Spleen (tissue), 11 donors: ENCODE data around the gene PPP1R14B. TPM values are rescaled to one million over a fixed set of nuclear protein-coding genes. Genes with fewer than 3 reads are reported as not detected.

Experiments used
- DNase-seq: peaks from one replicate; pipeline ENCODE4 v3.0.0-alpha.2; 2020
- H3K27ac ChIP-seq, 8 donors: fragments of 200-600 bp; sonication (generic) in 7 of 8; 1 replicate in 4 of 8; 2 replicates in 4 of 8; pipeline versions ENCODE4 v1.5.0 to v1.8.0; 2016 to 2021; ENCODE audit warnings: inconsistent platforms in 4 of 8, mild to moderate bottlenecking in 4 of 8, moderate library complexity in 1 of 8
- H3K27me3 ChIP-seq, 7 donors: fragments of 200-600 bp; sonication (generic) in 6 of 7; replicated peaks in 1 of 7; 1 replicate in 4 of 7; 2 replicates in 3 of 7; pipeline versions ENCODE4 v1.5.0 to v1.8.0; 2016 to 2021; ENCODE audit warnings: inconsistent platforms in 3 of 7, mild to moderate bottlenecking in 1 of 7
- H3K36me3 ChIP-seq, 6 donors: fragments of 200-600 bp; sonication (generic) in 5 of 6; 1 replicate in 4 of 6; 2 replicates in 2 of 6; pipeline versions ENCODE4 v1.5.0 to v1.8.0; 2016 to 2021; ENCODE audit warnings: inconsistent platforms in 2 of 6
- H3K4me1 ChIP-seq, 6 donors: fragments of 200-600 bp; sonication (generic) in 5 of 6; 1 replicate in 3 of 6; 2 replicates in 3 of 6; pipeline versions ENCODE4 v1.5.0 to v1.8.0; 2016 to 2021; ENCODE audit warnings: inconsistent platforms in 3 of 6
- H3K4me3 ChIP-seq, 8 donors: fragments of 200-600 bp; sonication (generic) in 7 of 8; 1 replicate in 4 of 8; 2 replicates in 4 of 8; pipeline versions ENCODE4 v1.5.0 to v1.8.0; 2016 to 2021; ENCODE audit warnings: inconsistent platforms in 4 of 8, mild to moderate bottlenecking in 4 of 8, moderate library complexity in 2 of 8
- H3K9me3 ChIP-seq, 8 donors: fragments of 200-600 bp; sonication (generic) in 7 of 8; 1 replicate in 4 of 8; 2 replicates in 4 of 8; pipeline versions ENCODE4 v1.5.0 to v1.8.0; 2016 to 2021; ENCODE audit warnings: inconsistent platforms in 4 of 8
- POLR2A ChIP-seq, 3 donors: fragments of 450-650 bp; IDR thresholded peaks; one replicate each; pipeline ENCODE4 v1.5.1; 2017; ENCODE audit warnings: antibody characterized with exemption in 3 of 3, mild to moderate bottlenecking in 1 of 3
- POLR2AphosphoS5 ChIP-seq, 3 donors: sonication (generic); formaldehyde crosslinking; IDR thresholded peaks; one replicate each; pipeline ENCODE4 v1.5.1; 2017; ENCODE audit warnings: antibody characterized with exemption in 3 of 3
- WGBS, 5 donors: extraction: QIAGEN DNeasy Blood & Tissue Kit in 3 of 5; methylation state at CpG; one replicate each; pipeline versions ENCODE4 v1.1.5 to v1.1.7; 2013 to 2018; 5-methylcytosine and 5-hydroxymethylcytosine counted together
- intact Hi-C: fragments of 100-400 bp; cut with DNase I; formaldehyde crosslinking; loops from one replicate; pipeline ENCODE4 v1.15.0; 2023; ENCODE audit warnings: low total_unique reads
- polyA plus RNA-seq, 3 donors: library from polyadenylated mRNA; stranded (reverse); fragments of 200-250 nt; gene quantifications; one replicate each; pipeline ENCODE4 v1.2.1, GENCODE V29; 2013
- total RNA-seq, 7 donors: library from RNA; depleted of rRNA in 3 of 7; stranded (reverse); fragments of >200 nt in 3 of 7; fragmentation: NEBNext Ultra II Directional in 4 of 7; extraction: Animal tissue kit (Norgen Biotek cat#: 25700) in 4 of 7; gene quantifications; one replicate each; pipeline versions ENCODE4 v1.1.0 to v1.2.1, GENCODE V29; 2016 to 2021
- TF ChIP-seq, protein P1 (sequence below), 11 experiments: fragments of 200-600 bp in 7 of 11; fragments of 450-650 bp in 4 of 11; sonication (generic) in 4 of 11; IDR thresholded peaks in 8 of 11; conservative IDR thresholded peaks in 3 of 11; 1 replicate in 7 of 11; 2 replicates in 4 of 11; pipeline versions ENCODE4 v1.4.0 to v1.8.0; 2016 to 2021; ENCODE audit warnings: antibody characterized with exemption in 11 of 11, inconsistent platforms in 4 of 11, mild to moderate bottlenecking in 1 of 11
- donor health status: healthy with polysubstance abuse.
- donor health status: DM: no; HTN: no; CAD: no; lungs with moderate emphysema.
- donor health status: DM: no; HTN: no; CAD: no.
- donor health status: Bipolar disorder and iron deficiency.
- donor health status: healthy.
- donor health status: DM: no; HTN: no; CAD: no.
- donor health status: DM: yes; HTN: yes; CAD: no.

PPP1R14B gene
- total and polyA plus RNA-seq, 10 donors, result 47.6 to 190 (median 83.6) TPM

DNA sequence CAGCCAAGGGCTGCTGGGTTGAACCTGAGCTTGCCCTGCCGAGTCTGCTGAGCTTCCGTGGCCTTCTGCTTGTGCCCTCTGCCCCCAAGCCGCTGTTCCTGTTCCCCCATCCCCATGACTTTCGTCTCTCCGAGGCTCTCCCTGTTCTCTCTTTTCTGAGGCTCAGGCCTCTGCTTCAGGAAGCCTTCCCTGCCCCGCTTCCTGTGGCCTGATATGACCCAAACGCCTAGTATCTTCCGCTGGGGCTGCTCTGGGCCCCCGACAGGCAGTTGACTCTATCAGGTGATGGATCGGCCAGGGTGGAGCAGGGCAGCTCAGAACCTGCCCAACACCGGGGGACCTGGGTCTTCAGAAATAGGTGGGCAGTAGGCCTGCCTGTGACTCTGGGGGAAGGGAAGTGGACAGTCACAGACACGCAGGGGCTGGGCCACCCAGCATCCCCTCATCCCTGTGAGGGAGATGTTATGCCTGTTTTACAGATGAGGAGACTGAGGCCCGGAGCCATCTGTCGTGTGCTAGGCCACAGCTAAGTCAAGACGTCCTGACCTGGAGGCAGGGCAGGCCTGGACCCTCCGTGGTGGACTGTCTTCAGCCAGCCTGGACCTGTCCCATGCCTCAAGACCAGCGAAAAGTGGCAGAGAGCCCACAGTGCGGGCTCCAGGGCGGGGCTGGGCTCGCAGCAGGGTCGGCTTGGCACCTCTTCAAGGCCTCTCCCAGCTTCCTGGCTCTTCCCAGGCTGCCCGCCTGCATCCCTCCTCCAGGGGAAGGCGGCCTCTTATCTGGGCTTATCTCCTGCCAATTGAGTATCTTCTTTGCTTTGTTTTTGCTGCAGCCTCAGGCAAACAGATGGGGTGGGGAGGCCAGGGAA, 21.5 kb upstream of the PPP1R14B start:
- Histone ChIP-seq H3K27ac (peak overlapping the region; percentile 80 to 100 (median 98)), H3K4me1 (peaks cover 27 to 56% (median 39%) of the 10 kb centered on the region in 6 donors), H3K27me3 (no peaks in the 10 kb centered on the region), H3K36me3 (peaks cover 0 to 44% (median 23%) of the 10 kb centered on the region in 6 donors), H3K9me3 (no peaks in the 10 kb centered on the region), H3K4me3 (peak overlapping the region; percentile 61 to 99 (median 90))
- TF ChIP-seq POLR2A (IDR thresholded peaks at IDR 0.05) (no peak), POLR2AphosphoS5 (IDR thresholded peaks at IDR 0.05) (peak; percentile 38 to 69 (median 65))
- TF ChIP-seq, protein P1, sequence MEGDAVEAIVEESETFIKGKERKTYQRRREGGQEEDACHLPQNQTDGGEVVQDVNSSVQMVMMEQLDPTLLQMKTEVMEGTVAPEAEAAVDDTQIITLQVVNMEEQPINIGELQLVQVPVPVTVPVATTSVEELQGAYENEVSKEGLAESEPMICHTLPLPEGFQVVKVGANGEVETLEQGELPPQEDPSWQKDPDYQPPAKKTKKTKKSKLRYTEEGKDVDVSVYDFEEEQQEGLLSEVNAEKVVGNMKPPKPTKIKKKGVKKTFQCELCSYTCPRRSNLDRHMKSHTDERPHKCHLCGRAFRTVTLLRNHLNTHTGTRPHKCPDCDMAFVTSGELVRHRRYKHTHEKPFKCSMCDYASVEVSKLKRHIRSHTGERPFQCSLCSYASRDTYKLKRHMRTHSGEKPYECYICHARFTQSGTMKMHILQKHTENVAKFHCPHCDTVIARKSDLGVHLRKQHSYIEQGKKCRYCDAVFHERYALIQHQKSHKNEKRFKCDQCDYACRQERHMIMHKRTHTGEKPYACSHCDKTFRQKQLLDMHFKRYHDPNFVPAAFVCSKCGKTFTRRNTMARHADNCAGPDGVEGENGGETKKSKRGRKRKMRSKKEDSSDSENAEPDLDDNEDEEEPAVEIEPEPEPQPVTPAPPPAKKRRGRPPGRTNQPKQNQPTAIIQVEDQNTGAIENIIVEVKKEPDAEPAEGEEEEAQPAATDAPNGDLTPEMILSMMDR (IDR thresholded peaks at IDR 0.05 in 8 of 11, conservative IDR thresholded peaks at IDR 0.05 in 3 of 11), result peak in 2 of 11 experiments; percentile 17 to 25
- 26 to 42% (median 33%) methylated on average over 13 to 23 of the region's 23 CpGs for WGBS, 5 donors
- intact Hi-C loops, result no loop called here
- peak; percentile 90 for DNase-seq

GRCh38 chr11:64267207-64267945, 20.6 kb upstream of the PPP1R14B start:
- peak; percentile 86 for DNase-seq
- Histone ChIP-seq H3K4me3 (peak overlapping the region in 1 of 8 donors; percentile 99), H3K27me3 (no peaks in the 10 kb centered on the region), H3K9me3 (no peaks in the 10 kb centered on the region), H3K27ac (peak overlapping the region; percentile 80 to 100 (median 98)), H3K4me1 (peaks cover 27 to 52% (median 36%) of the 10 kb centered on the region in 6 donors), H3K36me3 (peaks cover 0 to 53% (median 32%) of the 10 kb centered on the region in 6 donors)
- WGBS, 5 donors, result 69 to 81% (median 75%) methylated on average over 24 to 27 of the region's 27 CpGs
- TF ChIP-seq POLR2AphosphoS5 (IDR thresholded peaks at IDR 0.05) (peak in 1 of 3 donors; percentile 47), POLR2A (IDR thresholded peaks at IDR 0.05) (no peak)
- TF ChIP-seq, protein P1 (IDR thresholded peaks at IDR 0.05 in 8 of 11, conservative IDR thresholded peaks at IDR 0.05 in 3 of 11), result no peak
- intact Hi-C loops, result no loop called here

DNA sequence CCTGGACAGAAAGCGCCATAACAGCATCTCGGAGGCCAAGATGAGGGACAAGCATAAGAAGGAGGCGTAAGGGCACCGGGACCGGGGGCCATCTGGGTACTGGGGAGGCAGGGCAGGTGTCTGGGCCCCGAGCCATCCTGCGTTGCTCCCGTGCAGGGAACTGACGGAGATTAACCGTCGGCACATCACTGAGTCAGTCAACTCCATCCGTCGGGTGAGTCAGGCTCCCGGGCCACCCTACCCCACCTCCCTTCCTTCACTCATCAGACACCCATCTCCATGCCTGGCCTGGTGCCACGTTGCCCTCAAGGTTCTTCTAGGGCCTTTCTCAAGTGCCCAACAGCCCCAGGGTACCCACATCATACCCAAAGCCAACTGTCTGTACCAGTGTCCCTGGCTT, 19.6 kb upstream of the PPP1R14B start:
- Histone ChIP-seq H3K27me3 (no peaks in the 10 kb centered on the region), H3K4me3 (no peak overlapping the region), H3K36me3 (peaks cover 0 to 63% (median 38%) of the 10 kb centered on the region in 6 donors), H3K9me3 (no peaks in the 10 kb centered on the region), H3K27ac (peak overlapping the region in 5 of 8 donors; percentile 98 to 100 (median 99)), H3K4me1 (peaks cover 22 to 41% (median 27%) of the 10 kb centered on the region in 6 donors)
- intact Hi-C loops, result no loop called here
- DNase-seq, result peak; percentile 80
- TF ChIP-seq POLR2AphosphoS5 (IDR thresholded peaks at IDR 0.05) (peak in 1 of 3 donors; percentile 21), POLR2A (IDR thresholded peaks at IDR 0.05) (no peak)
- 92 to 96% (median 93%) methylated on average over 15 of the region's 15 CpGs for WGBS, 5 donors

DNA sequence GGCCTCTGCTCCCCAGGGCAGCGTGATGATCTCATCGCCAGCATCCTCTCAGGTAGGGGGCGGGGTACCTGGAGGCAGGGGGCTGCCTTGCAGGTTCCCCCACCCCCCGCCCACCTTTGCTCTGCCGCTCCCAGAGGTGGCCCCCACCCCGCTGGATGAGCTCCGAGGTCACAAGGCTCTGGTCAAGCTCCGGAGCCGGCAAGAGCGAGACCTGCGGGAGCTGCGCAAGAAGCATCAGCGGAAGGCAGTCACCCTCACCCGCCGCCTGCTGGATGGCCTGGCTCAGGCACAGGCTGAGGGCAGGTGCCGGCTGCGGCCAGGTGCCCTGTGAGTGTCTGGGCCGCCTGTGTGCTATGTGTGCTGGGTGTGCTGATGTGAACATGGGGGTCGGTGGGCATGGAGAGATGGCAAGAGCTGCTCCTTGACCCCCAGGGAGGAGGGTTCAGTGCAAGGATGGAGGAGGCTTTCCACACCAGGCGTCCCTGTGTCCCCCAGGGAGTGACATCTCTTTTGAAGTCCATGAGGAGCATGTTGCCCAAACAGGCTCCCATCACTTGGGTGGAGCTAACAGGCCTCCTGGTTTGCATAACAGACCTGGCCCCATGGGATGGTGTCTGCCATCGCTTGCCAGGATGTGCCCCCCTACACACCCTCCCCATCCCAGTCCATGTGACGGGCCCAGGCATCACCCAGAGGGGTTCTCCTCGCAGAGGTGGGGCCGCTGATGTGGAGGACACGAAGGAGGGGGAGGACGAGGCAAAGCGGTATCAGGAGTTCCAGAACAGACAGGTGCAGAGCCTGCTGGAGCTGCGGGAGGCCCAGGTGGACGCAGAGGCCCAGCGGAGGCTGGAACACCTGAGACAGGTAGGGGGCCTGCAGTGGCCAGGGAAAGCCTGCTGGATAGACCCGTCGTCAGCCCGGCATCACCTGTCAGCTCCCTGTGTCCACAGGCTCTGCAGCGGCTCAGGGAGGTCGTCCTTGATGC, 18.7 kb upstream of the PPP1R14B start:
- WGBS, 5 donors, result 87 to 93% (median 90%) methylated on average over 25 to 35 of the region's 35 CpGs
- H3K27me3 ChIP-seq, result no peaks in the 10 kb centered on the region
- intact Hi-C loops, result no loop called here
- H3K27ac ChIP-seq, result no peak overlapping the region
- DNase-seq, result peak; percentile 78
- peaks cover 0 to 72% (median 40%) of the 10 kb centered on the region in 6 donors for H3K36me3 ChIP-seq
- H3K9me3 ChIP-seq, result no peaks in the 10 kb centered on the region
- H3K4me1 ChIP-seq, result peaks cover 22 to 39% (median 27%) of the 10 kb centered on the region in 6 donors
- no peak for TF ChIP-seq POLR2A (IDR thresholded peaks at IDR 0.05)
- TF ChIP-seq POLR2AphosphoS5 (IDR thresholded peaks at IDR 0.05), result no peak
- TF ChIP-seq, protein P1 (IDR thresholded peaks at IDR 0.05 in 8 of 11, conservative IDR thresholded peaks at IDR 0.05 in 3 of 11), result no peak
- H3K4me3 ChIP-seq, result no peak overlapping the region
